Frontal cortex (tissue), 4 donors: ENCODE measurements around the gene TEX29. TPM values are rescaled to one million over a fixed set of nuclear protein-coding genes. Genes with fewer than 3 reads are reported as not detected.

Experiments used
- DNase-seq, 2 donors: peaks; one replicate each; pipeline ENCODE4 v3.0.0; 2012; ENCODE audit warnings: low spot score in 2 of 2
- FAIRE-seq: peaks from 2 replicates; lab custom pipeline; 2012; peaks lifted over from hg19 to GRCh38; lab: Jason Lieb, UNC
- total RNA-seq: library from RNA; depleted of rRNA; stranded (reverse); fragments of >200 nt; gene quantifications from one replicate; pipeline ENCODE4 v1.2.3, GENCODE V29; 2014
- donor health status: control.
- donor health status: control.
- donor health status: control.

TEX29 gene
- total RNA-seq, 1 donor from 2014 or later = not detected

GRCh38 chr13:111317571-111318345 is 2.7 kb upstream of the TEX29 start:
- FAIRE-seq (no peak), DNase-seq (no peak)

DNA sequence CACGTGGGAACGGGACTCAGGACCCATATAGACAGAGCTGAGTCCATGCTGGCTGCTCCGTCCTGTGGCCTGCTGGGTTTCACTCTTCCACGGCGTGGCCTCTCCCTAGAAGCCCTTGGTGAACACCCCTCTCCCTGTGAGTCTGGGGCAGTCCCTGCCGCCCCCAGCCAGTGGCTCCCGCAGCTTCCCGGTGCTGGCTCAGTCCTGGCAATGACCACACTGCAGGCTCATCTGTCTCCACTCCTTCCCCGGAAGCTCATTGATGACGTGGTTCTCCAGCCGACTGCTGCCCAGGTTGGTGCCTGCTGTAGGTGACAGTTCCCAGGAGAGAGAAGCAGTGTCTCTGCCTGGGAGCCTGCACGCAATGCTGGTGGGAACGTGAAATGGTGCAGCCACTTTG is 2.1 kb upstream of the TEX29 start:
- no peak for DNase-seq
- no peak for FAIRE-seq

- FAIRE-seq = no peak
- DNase-seq = no peak
Measured at GRCh38 chr13:111319521-111319920, 921 bp upstream of the TEX29 start.

GRCh38 chr13:111322001-111322915 is 1.8 kb downstream of the TEX29 start:
- FAIRE-seq = no peak
- no peak for DNase-seq

DNA sequence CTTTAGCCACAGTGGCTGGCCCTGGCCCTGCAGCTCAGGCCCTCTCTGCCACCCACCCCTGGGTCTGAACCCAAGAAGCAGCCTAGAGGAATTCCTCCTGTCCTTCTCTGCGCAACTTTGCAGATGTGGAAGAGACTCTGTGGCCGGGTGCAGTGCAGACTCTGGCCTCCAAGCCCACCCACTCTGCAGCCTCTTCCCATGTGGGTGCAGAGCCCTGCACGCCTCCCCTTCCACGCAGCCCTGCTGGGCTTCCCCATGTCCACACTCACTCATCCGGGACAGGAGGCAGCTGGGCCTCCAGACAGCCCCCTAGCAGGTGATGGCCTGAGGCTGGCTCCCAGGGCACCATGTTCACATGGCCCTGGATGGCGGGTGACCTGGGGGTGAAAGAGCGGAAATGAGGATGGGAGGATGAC is 2.5 kb downstream of the TEX29 start:
- DNase-seq (no peak), FAIRE-seq (no peak)

GRCh38 chr13:111323549-111323948 is 3.1 kb downstream of the TEX29 start:
- DNase-seq (no peak), FAIRE-seq (no peak)

DNA sequence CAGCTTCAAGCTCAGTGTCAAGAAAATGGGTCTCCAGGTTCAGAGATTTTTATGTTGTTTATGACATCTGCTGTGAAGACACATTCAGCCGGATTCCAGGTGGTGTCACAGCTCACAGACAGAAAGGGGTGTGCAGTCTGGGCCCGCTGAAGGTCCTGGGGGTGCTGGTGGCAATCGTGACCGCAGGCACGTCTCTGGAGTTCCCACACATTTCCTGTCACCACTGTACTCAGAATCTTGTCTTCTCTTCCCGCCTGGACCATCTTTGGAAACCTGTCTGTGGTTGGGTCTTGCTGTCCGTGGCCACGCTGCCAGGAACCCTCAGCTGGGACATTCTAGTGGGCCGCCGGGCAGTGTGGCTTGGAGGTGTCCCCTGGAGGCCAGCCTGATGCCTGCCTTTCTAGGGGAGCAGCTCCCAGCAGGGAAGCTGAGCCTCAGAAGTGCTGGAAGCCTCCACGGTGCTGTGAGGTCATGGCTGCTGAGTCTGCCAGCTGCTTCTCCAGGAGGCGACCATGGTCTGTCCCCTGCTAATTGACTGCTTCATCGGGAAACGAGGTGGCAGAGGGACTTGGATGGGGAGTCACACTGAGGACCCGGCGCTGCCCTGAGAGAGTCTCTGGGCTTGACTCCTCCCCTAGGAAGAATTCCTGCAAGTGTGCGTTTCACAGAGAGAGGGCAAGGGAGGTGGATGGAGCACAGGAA is 3.7 kb downstream of the TEX29 start:
- FAIRE-seq (no peak), DNase-seq (no peak)

DNA sequence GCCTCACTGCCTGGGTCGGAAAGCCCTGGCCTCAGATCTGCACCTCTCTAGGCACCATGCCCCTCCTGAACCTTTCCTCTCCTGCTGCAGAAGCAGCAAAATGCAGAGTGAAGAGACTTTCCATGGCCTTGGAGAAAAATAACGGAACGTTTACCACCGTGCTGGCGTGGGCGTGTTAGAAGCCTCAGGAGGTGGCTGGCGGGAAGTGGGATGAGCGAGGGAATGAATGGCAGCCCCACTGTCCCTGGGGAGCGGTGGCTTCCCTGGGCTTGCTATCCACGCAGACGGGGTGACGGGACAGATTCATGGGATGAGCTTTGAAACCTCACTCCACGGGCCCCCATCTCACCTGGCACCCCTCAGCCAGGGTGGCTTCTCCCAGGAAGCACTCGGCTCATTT is 4.3 kb downstream of the TEX29 start:
- DNase-seq = no peak
- no peak for FAIRE-seq

DNA sequence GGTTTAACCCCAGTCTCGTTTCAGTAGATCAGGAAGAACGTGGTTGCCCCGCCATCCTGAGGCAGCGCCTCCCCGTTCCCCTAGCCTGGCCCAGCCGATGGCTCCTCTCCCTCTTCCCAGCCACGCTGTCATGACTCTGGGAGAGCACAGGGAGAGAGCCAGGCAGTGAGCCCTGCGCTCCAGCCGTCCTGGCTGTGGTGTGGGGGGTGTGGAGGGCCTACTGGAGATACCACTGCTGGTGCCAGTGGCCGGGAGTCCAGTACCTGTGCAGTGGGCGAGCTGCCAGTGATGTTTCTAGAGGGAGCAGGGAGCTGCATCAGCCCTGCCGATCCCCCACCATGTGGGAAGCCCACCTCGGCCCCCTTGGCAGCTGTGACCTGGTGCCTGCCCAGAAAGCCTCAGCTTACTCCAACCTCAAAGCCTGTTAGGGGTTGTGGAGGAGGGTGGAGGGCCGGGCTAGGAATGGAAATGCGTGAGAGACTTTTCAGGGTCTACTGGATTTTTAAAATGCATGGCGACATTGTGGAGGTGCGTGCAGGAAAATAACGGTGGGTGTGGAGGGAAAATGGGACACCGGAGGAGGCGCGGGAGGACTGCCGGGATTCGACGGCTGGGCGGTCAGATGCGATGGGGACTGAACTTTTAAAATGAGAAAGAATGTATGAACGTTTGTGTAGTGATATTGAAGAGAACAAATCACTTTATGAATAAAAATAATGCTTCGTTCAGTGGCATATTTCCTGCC is 4.9 kb downstream of the TEX29 start:
- DNase-seq (no peak), FAIRE-seq (no peak)

DNA sequence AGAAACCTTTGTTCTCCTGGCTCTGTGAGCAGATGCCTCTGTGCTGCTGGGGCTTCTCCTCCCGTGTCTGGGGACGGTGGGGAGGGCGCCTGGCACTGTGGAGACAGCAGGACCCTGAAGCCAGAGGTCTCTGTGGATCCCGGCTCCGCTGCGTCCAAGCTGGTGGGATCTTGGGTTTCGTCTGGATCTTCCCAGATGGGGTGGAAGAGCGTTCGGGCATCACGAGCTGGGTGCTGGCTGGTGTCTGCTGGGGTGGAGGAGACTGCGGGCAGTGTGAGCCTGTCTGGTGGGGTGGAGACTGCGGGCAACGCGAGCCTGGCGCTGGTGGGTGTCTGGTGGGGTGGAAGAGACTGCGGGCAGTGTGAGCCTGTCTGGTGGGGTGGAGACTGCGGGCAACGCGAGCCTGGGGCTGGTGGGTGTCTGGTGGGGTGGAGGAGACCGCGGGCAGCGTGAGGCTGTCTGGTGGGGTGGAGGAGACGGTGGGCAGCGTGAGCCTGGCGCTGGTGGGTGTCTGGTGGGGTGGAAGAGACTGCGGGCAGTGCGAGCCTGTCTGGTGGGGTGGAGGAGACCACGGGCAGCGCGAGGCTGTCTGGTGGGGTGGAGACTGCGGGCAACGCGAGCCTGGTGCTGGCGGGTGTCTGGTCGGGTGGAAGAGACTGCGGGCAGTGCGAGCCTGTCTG is 5.6 kb downstream of the TEX29 start:
- FAIRE-seq = no peak
- no peak for DNase-seq

- no peak for FAIRE-seq
- DNase-seq = no peak
Measured at GRCh38 chr13:111326621-111326965, 6.2 kb downstream of the TEX29 start.

GRCh38 chr13:111326981-111327642 is 6.7 kb downstream of the TEX29 start:
- no peak for FAIRE-seq
- no peak for DNase-seq

- FAIRE-seq (no peak), DNase-seq (no peak)
Measured at GRCh38 chr13:111327730-111328573, 7.5 kb downstream of the TEX29 start.

- FAIRE-seq = no peak
- no peak for DNase-seq
Measured at GRCh38 chr13:111328574-111329410, 8.3 kb downstream of the TEX29 start.

DNA sequence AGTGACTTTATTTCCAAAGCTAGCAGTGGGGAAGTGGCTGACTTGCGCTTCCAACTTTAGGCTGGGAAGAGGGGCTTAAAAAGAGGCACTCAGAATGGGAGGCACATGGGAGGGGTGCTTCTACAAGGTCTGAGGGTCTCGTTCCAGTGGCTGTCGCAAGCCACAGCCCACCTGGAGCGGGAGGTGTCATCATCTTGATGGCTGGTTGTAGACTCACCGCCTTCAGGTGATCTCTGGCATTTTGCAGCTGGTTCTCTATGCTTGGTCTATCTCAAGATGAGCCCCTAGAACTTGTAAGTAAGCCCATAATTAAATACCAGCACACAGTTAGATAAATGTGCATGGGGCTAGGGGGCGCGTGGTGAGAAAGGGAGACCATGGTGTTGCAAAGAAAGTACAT is 9.2 kb downstream of the TEX29 start:
- no peak for FAIRE-seq
- DNase-seq = no peak

GRCh38 chr13:111330066-111330610 is 9.7 kb downstream of the TEX29 start:
- no peak for FAIRE-seq
- no peak for DNase-seq

GRCh38 chr13:111335298-111335697 is 14.9 kb downstream of the TEX29 start:
- DNase-seq (no peak), FAIRE-seq (no peak)
